Right lobe of liver (tissue), 4 donors: Measurements from ENCODE around the gene ZFP3.

ENCODE experiments used
- POLR2A ChIP-seq: fragments of 450-650 bp; IDR thresholded peaks from one replicate; pipeline ENCODE4 v1.6.1; 2017; ENCODE audit warnings: antibody characterized with exemption, mild to moderate bottlenecking
- TF ChIP-seq, protein P1 (sequence below), 4 donors: fragments of 200-600 bp in 3 of 4; fragments of 450-650 bp in 1 of 4; IDR thresholded peaks; one replicate each; pipeline versions ENCODE4 v1.5.1 to v1.8.0; 2016 to 2022; ENCODE audit warnings: antibody characterized with exemption in 4 of 4, mild to moderate bottlenecking in 2 of 4
- donor health status: DM: no; HTN: no; CAD: no.
- donor health status: DM: no; HTN: no; CAD: no.
- donor health status: DM: no; HTN: yes; CAD: no.

DNA sequence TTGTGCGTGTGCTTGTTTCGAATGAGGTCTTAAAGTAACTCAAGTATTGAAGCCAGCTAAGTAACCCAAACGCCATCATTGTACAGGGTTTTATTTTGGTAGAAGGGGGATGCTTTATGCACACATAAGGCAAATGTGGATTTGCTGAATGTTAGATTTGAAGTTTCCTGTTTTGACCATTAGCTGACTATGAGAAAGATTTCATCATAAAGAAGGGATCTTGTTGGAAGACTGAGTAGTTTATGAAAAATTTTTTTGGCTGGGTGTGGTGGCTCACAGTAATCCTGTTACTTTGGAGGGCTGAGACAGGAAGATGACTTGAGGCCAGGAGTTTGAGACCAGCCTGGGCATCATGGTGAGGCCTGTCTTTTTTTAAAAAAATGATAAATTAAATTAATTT is 10.0 kb upstream of the ZFP3 start:
- TF ChIP-seq, protein P1, sequence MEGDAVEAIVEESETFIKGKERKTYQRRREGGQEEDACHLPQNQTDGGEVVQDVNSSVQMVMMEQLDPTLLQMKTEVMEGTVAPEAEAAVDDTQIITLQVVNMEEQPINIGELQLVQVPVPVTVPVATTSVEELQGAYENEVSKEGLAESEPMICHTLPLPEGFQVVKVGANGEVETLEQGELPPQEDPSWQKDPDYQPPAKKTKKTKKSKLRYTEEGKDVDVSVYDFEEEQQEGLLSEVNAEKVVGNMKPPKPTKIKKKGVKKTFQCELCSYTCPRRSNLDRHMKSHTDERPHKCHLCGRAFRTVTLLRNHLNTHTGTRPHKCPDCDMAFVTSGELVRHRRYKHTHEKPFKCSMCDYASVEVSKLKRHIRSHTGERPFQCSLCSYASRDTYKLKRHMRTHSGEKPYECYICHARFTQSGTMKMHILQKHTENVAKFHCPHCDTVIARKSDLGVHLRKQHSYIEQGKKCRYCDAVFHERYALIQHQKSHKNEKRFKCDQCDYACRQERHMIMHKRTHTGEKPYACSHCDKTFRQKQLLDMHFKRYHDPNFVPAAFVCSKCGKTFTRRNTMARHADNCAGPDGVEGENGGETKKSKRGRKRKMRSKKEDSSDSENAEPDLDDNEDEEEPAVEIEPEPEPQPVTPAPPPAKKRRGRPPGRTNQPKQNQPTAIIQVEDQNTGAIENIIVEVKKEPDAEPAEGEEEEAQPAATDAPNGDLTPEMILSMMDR (IDR thresholded peaks at IDR 0.05), result no peak
- no peak for TF ChIP-seq POLR2A
